IPS DF 6.9 (cell line): Measurements from ENCODE around the gene IQCM.

Source experiments
- DNase-seq: peaks from one replicate; pipeline ENCODE4 v3.0.0-alpha.2; 2013; ENCODE audit warnings: low read depth, low spot score
- H3K27ac ChIP-seq: one replicate; pipeline ENCODE4 v1.5.1; 2013; ENCODE audit warnings: low read length, control low read depth
- H3K27me3 ChIP-seq: 2 replicates; pipeline ENCODE4 v1.6.1; 2013; ENCODE audit warnings: mild to moderate bottlenecking, low read length; ENCODE audit not compliant: control insufficient read depth, insufficient read depth
- H3K36me3 ChIP-seq: 2 replicates; pipeline ENCODE4 v1.6.1; 2013; ENCODE audit warnings: low read length; ENCODE audit not compliant: control insufficient read depth, insufficient read depth
- H3K4me1 ChIP-seq: 2 replicates; pipeline ENCODE4 v1.6.1; 2013; ENCODE audit warnings: low read length; ENCODE audit not compliant: control insufficient read depth, insufficient read depth
- H3K4me3 ChIP-seq: 2 replicates; pipeline ENCODE4 v1.5.1; 2013; ENCODE audit warnings: mild to moderate bottlenecking, low read length
- H3K9me3 ChIP-seq: 2 replicates; pipeline ENCODE4 v1.6.1; 2013; ENCODE audit warnings: low read length, inconsistent platforms; ENCODE audit not compliant: control insufficient read depth, insufficient read depth
- WGBS: extraction: QIAGEN DNeasy Blood & Tissue Kit; methylation state at CpG from one replicate; pipeline ENCODE4 v1.1.7; 2013; ENCODE audit warnings: mixed read lengths, missing lambda C conversion rate; ENCODE audit not compliant: insufficient read length, insufficient coverage; 5-methylcytosine and 5-hydroxymethylcytosine counted together

Gene IQCM

DNA sequence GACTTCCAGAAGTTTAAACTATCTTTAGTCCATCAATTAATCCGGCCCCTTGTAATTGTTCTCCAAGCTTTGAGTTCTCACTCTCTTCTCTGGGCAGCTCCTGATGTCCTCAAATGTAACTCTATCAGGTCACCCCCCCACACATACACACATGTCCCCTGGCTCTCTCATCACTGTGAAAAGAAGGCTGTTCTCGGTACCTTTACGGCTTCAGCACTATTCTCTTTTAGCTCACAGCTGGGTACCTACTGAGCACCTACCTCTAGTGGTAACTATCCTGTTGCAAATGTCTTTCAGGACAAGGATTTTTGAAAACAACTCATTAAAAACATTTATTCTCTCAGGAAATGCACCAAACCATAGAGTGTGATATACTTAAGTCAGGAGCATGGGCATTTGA is 115.4 kb downstream of the IQCM start:
- H3K9me3 ChIP-seq, result no peaks in the 10 kb centered on the region
- H3K4me3 ChIP-seq, result no peak overlapping the region
- H3K27me3 ChIP-seq, result no peaks in the 10 kb centered on the region
- no CpG with 5 or more reads among the region's 3 CpGs for WGBS
- H3K4me1 ChIP-seq, result peaks cover 1% of the 10 kb centered on the region; the same call in 1 of the 2 replicates
- H3K36me3 ChIP-seq, result no peaks in the 10 kb centered on the region
- no peak overlapping the region for H3K27ac ChIP-seq
- no peak for DNase-seq

DNA sequence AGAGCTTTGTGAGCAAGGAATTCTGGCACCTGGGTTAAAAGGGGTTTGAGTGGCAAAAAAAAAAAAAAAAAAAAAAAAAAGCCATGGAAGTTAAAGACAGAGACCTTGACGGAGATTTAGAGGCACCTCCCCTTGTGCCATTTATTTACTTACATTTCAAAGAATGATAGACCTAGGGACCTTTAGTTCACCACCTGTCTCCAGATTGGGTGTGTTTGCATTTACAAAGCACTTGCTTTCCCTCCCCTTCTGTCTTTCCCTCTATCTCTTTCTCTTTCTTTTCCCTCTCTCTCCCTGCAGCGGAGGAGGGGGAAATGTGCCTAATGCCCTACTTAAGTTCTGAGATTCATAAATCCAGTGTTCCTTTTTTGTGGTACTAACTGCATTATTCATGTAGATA is 116.0 kb downstream of the IQCM start:
- H3K9me3 ChIP-seq, result no peaks in the 10 kb centered on the region
- no CpG with 5 or more reads among the region's 2 CpGs for WGBS
- H3K4me1 ChIP-seq, result peaks cover 1% of the 10 kb centered on the region; the same call in 1 of the 2 replicates
- no peak overlapping the region for H3K27ac ChIP-seq
- DNase-seq, result no peak
- no peaks in the 10 kb centered on the region for H3K27me3 ChIP-seq
- H3K36me3 ChIP-seq, result no peaks in the 10 kb centered on the region
- H3K4me3 ChIP-seq, result no peak overlapping the region

DNA sequence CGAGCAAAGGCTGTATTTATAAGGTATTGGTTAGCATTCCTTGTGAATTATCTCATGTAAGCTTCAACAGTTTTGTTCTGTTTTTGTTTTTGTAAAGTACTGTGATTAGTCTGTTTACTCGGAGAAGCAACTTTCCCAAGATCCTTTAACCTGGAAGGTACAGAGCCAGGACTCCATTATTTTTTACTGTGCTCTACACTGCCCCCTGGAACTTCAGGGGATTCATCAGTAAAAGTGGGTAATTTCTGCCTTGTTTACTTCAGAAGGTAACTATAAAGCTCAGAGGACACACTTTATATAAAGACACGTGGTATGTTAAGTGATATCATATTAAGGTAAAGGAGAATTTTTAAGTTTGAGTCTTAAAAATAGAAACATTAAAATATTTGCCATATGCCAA is 124.9 kb downstream of the IQCM start:
- H3K36me3 ChIP-seq, result no peaks in the 10 kb centered on the region
- no peaks in the 10 kb centered on the region for H3K9me3 ChIP-seq
- H3K27ac ChIP-seq, result no peak overlapping the region
- no peaks in the 10 kb centered on the region for H3K27me3 ChIP-seq
- H3K4me3 ChIP-seq, result no peak overlapping the region
- WGBS, result no CpG with 5 or more reads among the region's 3 CpGs
- DNase-seq, result no peak
- H3K4me1 ChIP-seq, result no peaks in the 10 kb centered on the region

DNA sequence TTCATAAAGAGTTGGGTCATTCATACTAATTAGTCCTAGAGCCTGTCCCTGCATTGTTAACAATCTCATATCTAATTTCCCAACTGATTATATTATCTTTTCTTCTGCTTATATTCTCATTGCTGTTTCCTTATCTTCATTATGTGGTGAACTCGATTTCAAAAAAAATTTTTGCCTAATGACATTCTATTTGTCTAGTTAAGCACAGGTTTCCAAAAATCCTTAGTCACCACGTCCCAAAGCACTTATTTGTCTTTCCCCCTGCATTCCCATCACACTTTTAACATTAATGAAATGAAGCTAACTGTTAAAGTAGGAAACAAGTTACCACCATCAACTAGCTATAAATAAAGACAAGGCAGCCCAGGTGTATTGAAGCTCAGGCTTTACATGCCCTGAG is 131.1 kb downstream of the IQCM start:
- H3K4me3 ChIP-seq, result no peak overlapping the region
- no peaks in the 10 kb centered on the region for H3K4me1 ChIP-seq
- H3K9me3 ChIP-seq, result no peaks in the 10 kb centered on the region
- no peak for DNase-seq
- no CpG with 5 or more reads among the region's 2 CpGs for WGBS
- H3K27me3 ChIP-seq, result no peaks in the 10 kb centered on the region
- no peak overlapping the region for H3K27ac ChIP-seq
- H3K36me3 ChIP-seq, result no peaks in the 10 kb centered on the region

DNA sequence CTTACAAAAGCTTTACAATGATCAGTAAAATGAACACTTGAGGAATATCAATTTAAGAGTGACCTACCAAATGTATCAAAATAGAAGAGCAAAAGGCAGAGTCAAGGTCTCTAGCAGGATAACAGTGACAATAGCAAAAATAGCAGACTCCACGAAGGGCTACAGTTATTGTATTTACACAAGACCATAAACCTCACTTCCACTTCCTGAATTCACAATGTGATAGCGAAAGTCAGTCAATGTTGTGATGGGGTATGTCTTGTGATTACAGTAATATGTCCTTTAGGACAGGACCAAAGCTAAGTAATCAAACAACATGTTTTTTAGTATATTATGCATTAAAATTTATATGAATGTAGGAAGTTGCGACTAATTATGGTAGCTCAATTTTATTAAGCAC is 139.6 kb downstream of the IQCM start:
- no peaks in the 10 kb centered on the region for H3K27me3 ChIP-seq
- no CpG with 5 or more reads among the region's 3 CpGs for WGBS
- no peaks in the 10 kb centered on the region for H3K36me3 ChIP-seq
- no peak overlapping the region for H3K4me3 ChIP-seq
- H3K9me3 ChIP-seq, result no peaks in the 10 kb centered on the region
- H3K27ac ChIP-seq, result no peak overlapping the region
- no peaks in the 10 kb centered on the region for H3K4me1 ChIP-seq
- no peak for DNase-seq

DNA sequence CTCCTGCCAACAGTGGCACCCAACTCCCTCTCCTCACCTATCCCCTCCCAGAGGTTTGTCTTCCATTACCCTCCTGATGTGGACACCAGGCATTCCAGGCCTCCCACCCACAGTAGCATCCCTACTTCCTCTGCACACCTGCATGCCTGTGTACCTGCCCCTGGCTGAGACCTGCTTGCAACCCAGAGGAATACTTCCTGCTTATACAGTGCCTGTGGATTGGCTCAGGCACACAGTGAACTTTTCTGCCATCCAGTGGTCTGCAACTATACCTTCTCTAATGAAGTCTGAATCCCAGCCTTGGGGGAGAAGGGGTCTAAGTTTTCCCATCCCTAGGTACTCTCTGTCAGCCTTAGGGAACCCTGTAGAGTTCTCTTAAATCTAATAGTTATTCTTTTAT is 169.9 kb downstream of the IQCM start:
- Histone ChIP-seq H3K36me3 (no peaks in the 10 kb centered on the region), H3K9me3 (no peaks in the 10 kb centered on the region), H3K4me3 (no peak overlapping the region), H3K27me3 (no peaks in the 10 kb centered on the region), H3K4me1 (0 out of 2 replicates have a peak, but pooled peaks cover 2% of the 10 kb centered on the region), H3K27ac (no peak overlapping the region)
- DNase-seq, result peak; percentile 37

DNA sequence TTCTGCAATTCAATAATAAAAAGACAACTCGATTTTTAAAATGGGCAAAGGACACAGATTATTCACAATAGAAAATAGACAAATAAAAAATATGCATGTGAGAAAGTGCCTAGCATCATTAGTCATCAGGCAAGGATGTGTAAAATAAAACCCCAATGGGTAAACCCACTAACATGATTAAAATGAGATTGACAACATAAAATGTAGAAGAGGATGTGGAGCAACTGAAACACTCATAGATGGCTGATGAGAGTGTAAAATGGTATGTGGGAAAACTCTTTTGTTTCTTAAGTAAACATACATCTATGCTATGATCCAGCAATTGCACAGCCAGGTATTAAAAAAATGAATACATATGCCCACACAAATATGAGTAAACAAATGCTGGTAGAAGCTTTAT is 177.6 kb downstream of the IQCM start:
- Histone ChIP-seq H3K27ac (no peak overlapping the region), H3K9me3 (no peaks in the 10 kb centered on the region), H3K27me3 (no peaks in the 10 kb centered on the region), H3K36me3 (no peaks in the 10 kb centered on the region), H3K4me1 (no peaks in the 10 kb centered on the region), H3K4me3 (no peak overlapping the region)
- DNase-seq, result no peak
- no CpG with 5 or more reads among the region's 1 CpG for WGBS

DNA sequence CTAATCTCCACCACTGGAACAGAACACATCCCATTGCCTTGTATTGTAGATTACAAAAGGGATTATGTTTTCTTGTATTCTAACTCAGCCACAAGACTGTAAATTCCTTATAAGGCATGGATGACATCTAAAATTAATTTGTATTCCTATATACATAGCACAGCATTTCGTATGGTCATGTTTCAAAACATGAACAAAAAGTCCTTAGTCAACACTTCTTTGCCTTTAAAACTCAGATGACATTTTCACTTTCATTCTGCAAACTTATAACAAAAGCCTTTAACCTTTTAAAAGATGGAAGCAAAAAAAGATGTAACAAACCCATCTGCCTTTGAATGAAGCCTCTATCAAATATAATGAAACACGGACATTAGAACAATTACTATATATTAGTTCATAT is 181.3 kb downstream of the IQCM start:
- no peaks in the 10 kb centered on the region for H3K9me3 ChIP-seq
- H3K27me3 ChIP-seq, result no peaks in the 10 kb centered on the region
- H3K27ac ChIP-seq, result no peak overlapping the region
- no peaks in the 10 kb centered on the region for H3K4me1 ChIP-seq
- no peak overlapping the region for H3K4me3 ChIP-seq
- WGBS, result no CpG with 5 or more reads among the region's 2 CpGs
- H3K36me3 ChIP-seq, result no peaks in the 10 kb centered on the region
- DNase-seq, result no peak

DNA sequence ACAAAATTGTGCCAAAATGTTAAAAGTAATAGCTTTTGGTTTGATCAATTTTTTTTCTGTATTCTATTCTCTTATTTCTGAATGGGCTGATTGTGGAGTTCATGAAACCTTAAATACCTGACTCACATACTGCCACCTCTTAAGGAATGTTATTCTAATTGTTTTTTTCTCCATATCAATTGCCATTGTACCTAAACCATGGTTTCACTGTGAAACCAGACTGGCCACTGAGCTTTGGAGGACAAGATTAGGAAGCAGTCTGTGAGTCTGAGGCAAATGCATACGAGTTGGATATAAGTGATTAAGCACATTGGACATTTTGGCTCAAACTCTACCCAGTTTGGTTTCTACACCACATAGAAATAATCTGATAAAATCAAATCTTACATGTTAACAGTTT is 184.0 kb downstream of the IQCM start:
- Histone ChIP-seq H3K27ac (no peak overlapping the region), H3K4me1 (no peaks in the 10 kb centered on the region), H3K27me3 (no peaks in the 10 kb centered on the region), H3K4me3 (no peak overlapping the region), H3K36me3 (no peaks in the 10 kb centered on the region), H3K9me3 (no peaks in the 10 kb centered on the region)
- peak; percentile 4 for DNase-seq
- no CpG with 5 or more reads among the region's 1 CpG for WGBS

DNA sequence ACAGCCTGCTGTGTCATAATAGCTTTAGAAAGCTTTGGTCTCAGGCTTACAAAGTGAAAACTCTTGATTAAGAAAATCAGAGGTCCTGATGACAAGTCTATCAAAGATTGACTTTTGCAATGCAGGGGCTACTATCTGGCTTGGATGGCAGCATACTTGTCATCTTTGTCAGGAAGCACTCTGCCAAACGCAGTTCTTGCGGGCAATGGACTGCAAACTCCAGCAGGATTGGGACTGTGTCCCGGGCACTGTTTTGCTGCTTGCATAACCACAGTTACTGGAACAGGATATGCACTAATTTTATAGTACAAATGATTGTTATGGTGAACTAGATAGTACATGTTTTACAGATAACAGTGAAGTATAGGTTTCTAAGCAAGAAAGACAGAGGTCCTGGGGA is 185.6 kb downstream of the IQCM start:
- no peak overlapping the region for H3K4me3 ChIP-seq
- no peak overlapping the region for H3K27ac ChIP-seq
- H3K4me1 ChIP-seq, result no peaks in the 10 kb centered on the region
- H3K27me3 ChIP-seq, result no peaks in the 10 kb centered on the region
- H3K9me3 ChIP-seq, result no peaks in the 10 kb centered on the region
- no CpG with 5 or more reads among the region's 3 CpGs for WGBS
- DNase-seq, result no peak
- H3K36me3 ChIP-seq, result no peaks in the 10 kb centered on the region

DNA sequence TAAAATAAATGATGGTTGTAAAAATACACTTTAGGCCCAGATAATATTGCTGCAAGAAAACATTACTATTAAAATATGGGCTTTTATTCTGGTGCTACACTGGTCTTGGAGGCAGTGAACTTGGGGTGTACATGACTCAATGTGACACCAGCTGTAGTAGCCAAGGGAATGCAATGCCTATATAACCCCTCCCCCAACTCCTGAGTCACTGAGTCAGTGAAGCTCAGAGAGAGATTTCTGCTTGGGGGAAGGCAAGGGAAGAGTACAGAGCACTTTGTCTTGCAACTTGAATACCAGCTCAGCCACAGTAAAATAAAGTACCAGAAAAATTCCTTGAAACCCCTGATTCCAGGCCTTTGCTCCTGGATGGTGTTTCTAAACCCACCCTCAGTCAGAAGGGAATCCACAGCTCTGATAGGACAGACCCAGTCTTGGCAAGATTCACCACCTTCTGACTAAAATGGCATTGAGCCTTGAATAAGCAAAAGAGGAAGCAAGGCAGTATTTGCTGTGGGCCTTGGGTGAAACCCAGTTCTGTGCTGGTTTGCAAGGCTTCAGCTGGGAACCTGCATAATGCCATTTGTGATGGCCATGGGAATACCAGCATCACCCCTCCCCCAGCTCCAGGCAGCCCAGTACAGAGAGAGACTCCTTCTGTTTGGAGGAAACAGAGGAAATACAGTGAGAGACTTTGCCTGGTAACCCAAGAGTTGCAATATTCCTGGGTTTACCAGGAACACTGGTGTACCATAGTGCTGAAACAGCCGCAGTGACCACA is 209.9 kb downstream of the IQCM start:
- H3K4me1 ChIP-seq, result peaks cover 4% of the 10 kb centered on the region; the same call in 1 of the 2 replicates
- no peaks in the 10 kb centered on the region for H3K36me3 ChIP-seq
- peak; percentile 2 for DNase-seq
- no peaks in the 10 kb centered on the region for H3K27me3 ChIP-seq
- H3K4me3 ChIP-seq, result no peak overlapping the region
- no peak overlapping the region for H3K27ac ChIP-seq
- no CpG with 5 or more reads among the region's 1 CpG for WGBS
- H3K9me3 ChIP-seq, result no peaks in the 10 kb centered on the region
